ENCODE measurements around the gene PHF2.

The PHF2 gene

GRCh38 chr9:93601063-93601462, 24.7 kb downstream of the PHF2 start:
- no peak overlapping the region for H3K4me3 ChIP-seq (ENCODE audit: low read length)
- no peak for DNase-seq
- no peaks in the 10 kb centered on the region for H3K36me3 ChIP-seq (replicated peaks; ENCODE audit: insufficient read depth, low read length)
- no peaks in the 10 kb centered on the region for H4K20me1 ChIP-seq (ENCODE audit: insufficient read depth, low read length)
- no peaks in the 10 kb centered on the region for H3K9me2 ChIP-seq (replicated peaks; ENCODE audit: insufficient read depth, low read length)
- H3K79me2 ChIP-seq (ENCODE audit: low read length), result peaks cover 25% of the 10 kb centered on the region
- no peak overlapping the region for H3K27ac ChIP-seq (ENCODE audit: low read length)
- H3K4me1 ChIP-seq (ENCODE audit: low read length), result 0 out of 2 replicates have a peak, but pooled peaks cover 6% of the 10 kb centered on the region
- H3K9me3 ChIP-seq (replicated peaks; ENCODE audit: insufficient read depth, low read length), result no peaks in the 10 kb centered on the region
- TF ChIP-seq EZH2 (optimal IDR thresholded peaks at IDR 0.05; ENCODE audit: low read depth, low read length) (no peak), CTCF (IDR thresholded peaks at IDR 0.05; ENCODE audit: low read length) (no peak), EZH2phosphoT487 (IDR thresholded peaks at IDR 0.05; ENCODE audit: low read length) (no peak)
- no peaks in the 10 kb centered on the region for H3F3A ChIP-seq (ENCODE audit: insufficient read depth, low read length)
- H3K9ac ChIP-seq (ENCODE audit: low read length), result no peak overlapping the region
- no peak overlapping the region for H3K4me2 ChIP-seq (ENCODE audit: low read depth, low read length)
- H2AFZ ChIP-seq (ENCODE audit: low read length), result no peak overlapping the region
- H3K27me3 ChIP-seq (replicated peaks; ENCODE audit: insufficient read depth, low read length), result no peaks in the 10 kb centered on the region

- Histone ChIP-seq H3K9me2 (replicated peaks; ENCODE audit: insufficient read depth, low read length) (no peaks in the 10 kb centered on the region), H3K9me3 (replicated peaks; ENCODE audit: insufficient read depth, low read length) (no peaks in the 10 kb centered on the region), H3K9ac (ENCODE audit: low read length) (no peak overlapping the region), H3K4me1 (ENCODE audit: low read length) (0 out of 2 replicates have a peak, but pooled peaks cover 6% of the 10 kb centered on the region), H3K27me3 (replicated peaks; ENCODE audit: insufficient read depth, low read length) (no peaks in the 10 kb centered on the region), H3K4me2 (ENCODE audit: low read depth, low read length) (no peak overlapping the region), H3K79me2 (ENCODE audit: low read length) (peaks cover 25% of the 10 kb centered on the region), H3K36me3 (replicated peaks; ENCODE audit: insufficient read depth, low read length) (no peaks in the 10 kb centered on the region), H3K4me3 (ENCODE audit: low read length) (no peak overlapping the region), H2AFZ (ENCODE audit: low read length) (no peak overlapping the region), H4K20me1 (ENCODE audit: insufficient read depth, low read length) (no peaks in the 10 kb centered on the region), H3K27ac (ENCODE audit: low read length) (no peak overlapping the region), H3F3A (ENCODE audit: insufficient read depth, low read length) (no peaks in the 10 kb centered on the region)
- TF ChIP-seq EZH2 (optimal IDR thresholded peaks at IDR 0.05; ENCODE audit: low read depth, low read length) (no peak), CTCF (IDR thresholded peaks at IDR 0.05; ENCODE audit: low read length) (no peak), EZH2phosphoT487 (IDR thresholded peaks at IDR 0.05; ENCODE audit: low read length) (no peak)
- no peak for DNase-seq
These were observed 25.3 kb downstream of the PHF2 start for GRCh38 chr9:93601666-93602065.

GRCh38 chr9:93603011-93603410, 26.6 kb downstream of the PHF2 start:
- Histone ChIP-seq H3K9me3 (replicated peaks; ENCODE audit: insufficient read depth, low read length) (no peaks in the 10 kb centered on the region), H3K27ac (ENCODE audit: low read length) (no peak overlapping the region), H3K36me3 (replicated peaks; ENCODE audit: insufficient read depth, low read length) (no peaks in the 10 kb centered on the region), H3K27me3 (replicated peaks; ENCODE audit: insufficient read depth, low read length) (no peaks in the 10 kb centered on the region), H3K9ac (ENCODE audit: low read length) (no peak overlapping the region), H3K4me2 (ENCODE audit: low read depth, low read length) (no peak overlapping the region), H3F3A (ENCODE audit: insufficient read depth, low read length) (no peaks in the 10 kb centered on the region), H2AFZ (ENCODE audit: low read length) (no peak overlapping the region), H3K9me2 (replicated peaks; ENCODE audit: insufficient read depth, low read length) (no peaks in the 10 kb centered on the region), H3K4me1 (ENCODE audit: low read length) (0 out of 2 replicates have a peak, but pooled peaks cover 6% of the 10 kb centered on the region), H3K4me3 (ENCODE audit: low read length) (no peak overlapping the region), H3K79me2 (ENCODE audit: low read length) (peaks cover 30% of the 10 kb centered on the region), H4K20me1 (ENCODE audit: insufficient read depth, low read length) (no peaks in the 10 kb centered on the region)
- no peak for DNase-seq
- TF ChIP-seq EZH2 (optimal IDR thresholded peaks at IDR 0.05; ENCODE audit: low read depth, low read length) (no peak), CTCF (IDR thresholded peaks at IDR 0.05; ENCODE audit: low read length) (no peak), EZH2phosphoT487 (IDR thresholded peaks at IDR 0.05; ENCODE audit: low read length) (no peak)
